GM12801 (cell line): ENCODE data around the gene TRAF6.

ENCODE experiments used
- TF ChIP-seq, protein P1 (sequence below): IDR thresholded peaks from one replicate; pipeline ENCODE4 v1.5.1; 2011; ENCODE audit warnings: control low read depth; ENCODE audit not compliant: insufficient read length; ENCODE audit errors: extremely low read depth

The TRAF6 gene

DNA sequence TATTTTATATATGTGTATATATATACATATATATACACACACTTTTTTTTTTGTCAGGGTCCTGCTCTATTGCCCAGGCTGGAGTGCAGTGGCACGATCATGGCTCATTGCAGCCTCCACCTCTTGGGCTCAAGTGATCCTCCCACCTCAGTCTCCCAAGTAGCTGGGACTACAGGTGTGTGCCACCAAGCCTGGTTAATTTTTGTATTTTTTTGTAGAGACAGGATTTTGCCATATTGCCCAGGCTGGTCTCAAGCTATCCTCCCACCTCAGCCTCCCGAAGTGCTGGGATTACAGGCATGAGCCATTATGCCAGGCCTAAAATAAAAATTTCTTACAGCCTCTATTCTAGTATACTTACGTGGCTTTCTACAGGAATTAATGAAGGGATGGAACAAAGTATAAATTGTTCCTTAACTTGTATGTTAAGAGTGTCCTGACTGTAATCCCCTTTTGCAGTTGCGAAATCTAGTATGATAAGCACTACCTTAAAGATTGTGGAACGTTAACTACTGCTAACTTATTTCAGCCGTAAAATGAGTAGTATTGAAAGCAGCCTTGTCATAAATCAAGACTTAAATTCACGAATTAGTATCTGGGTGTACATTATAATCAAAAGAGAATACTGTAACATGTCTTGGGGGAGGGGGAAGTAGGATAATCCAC, 2.1 kb downstream of the TRAF6 start:
- TF ChIP-seq, protein P1, sequence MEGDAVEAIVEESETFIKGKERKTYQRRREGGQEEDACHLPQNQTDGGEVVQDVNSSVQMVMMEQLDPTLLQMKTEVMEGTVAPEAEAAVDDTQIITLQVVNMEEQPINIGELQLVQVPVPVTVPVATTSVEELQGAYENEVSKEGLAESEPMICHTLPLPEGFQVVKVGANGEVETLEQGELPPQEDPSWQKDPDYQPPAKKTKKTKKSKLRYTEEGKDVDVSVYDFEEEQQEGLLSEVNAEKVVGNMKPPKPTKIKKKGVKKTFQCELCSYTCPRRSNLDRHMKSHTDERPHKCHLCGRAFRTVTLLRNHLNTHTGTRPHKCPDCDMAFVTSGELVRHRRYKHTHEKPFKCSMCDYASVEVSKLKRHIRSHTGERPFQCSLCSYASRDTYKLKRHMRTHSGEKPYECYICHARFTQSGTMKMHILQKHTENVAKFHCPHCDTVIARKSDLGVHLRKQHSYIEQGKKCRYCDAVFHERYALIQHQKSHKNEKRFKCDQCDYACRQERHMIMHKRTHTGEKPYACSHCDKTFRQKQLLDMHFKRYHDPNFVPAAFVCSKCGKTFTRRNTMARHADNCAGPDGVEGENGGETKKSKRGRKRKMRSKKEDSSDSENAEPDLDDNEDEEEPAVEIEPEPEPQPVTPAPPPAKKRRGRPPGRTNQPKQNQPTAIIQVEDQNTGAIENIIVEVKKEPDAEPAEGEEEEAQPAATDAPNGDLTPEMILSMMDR: no peak

DNA sequence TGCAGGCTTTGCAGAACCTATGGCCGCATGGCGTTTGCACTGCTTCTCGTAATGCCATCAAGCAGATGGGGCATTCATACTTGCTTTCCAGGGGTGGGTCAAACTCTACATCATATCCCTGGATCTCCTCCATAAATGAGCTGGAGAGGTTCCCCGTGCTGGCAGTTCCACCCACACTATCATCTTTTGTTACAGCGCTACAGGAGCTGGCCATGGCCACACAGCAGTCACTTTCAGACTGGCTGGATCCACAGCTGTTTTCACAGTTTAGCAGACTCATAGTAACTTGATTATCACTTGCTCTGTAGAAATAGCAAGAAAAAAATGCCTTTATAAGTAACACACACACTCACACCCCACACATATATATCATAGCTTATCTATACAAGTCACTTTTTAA, 8.8 kb downstream of the TRAF6 start:
- TF ChIP-seq, protein P1: no peak

DNA sequence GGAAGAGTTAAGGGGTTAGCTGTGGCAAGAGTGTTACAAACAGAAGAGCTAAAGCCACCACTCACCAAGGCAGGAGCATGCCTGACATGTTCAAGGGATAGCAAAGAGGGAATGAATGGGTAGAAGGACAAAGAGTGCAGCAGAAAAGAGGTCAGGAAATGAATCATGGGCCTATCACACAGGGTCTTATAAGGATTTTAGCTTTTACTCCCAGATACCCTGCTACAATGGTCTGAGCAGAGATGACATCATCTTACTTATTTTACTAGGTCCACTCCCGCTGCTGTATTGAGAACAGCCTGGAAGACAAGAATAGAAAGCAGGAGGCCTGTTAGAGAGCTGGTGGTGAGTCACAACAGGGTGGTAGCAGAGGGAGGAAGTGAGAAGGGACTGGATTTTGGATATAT, 9.8 kb downstream of the TRAF6 start:
- TF ChIP-seq, protein P1: no peak

DNA sequence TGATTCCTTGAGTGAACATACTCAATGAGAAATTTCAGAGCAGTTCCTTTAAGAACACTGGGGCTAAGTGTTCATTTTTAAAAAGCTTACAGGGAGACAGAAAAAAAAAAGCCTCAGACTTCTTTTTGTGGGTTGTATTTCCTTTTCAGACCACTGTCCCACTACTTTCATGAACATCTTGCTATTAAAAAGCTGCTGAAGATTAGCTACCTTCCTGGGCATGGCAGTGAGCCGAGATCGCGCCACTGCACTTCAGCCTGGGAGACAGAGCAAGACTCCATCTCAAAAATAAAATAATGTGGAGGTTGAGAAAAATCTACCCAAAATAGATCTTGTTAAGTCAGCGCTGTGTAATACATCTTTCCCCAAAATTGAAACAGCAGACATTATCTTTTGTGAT, 10.8 kb downstream of the TRAF6 start:
- TF ChIP-seq, protein P1: no peak

DNA sequence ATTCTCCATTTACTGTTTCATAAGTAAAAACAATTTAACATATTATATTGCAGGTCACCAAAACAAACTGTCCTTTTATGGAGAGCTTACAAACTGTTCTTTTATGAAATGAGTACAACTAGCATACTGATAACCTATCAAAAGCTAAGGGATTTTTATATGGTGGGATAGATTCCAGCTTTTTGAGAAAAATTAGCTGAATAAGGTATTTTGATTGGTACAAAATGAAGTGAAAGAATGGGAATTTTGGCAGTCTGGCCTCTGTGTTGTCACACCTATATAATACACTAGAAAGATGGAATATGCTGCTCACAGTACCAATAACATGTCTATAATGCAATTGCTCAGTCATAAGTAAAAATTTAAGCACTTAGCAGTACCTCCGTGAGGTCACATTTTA, 11.4 kb downstream of the TRAF6 start:
- TF ChIP-seq, protein P1: no peak

DNA sequence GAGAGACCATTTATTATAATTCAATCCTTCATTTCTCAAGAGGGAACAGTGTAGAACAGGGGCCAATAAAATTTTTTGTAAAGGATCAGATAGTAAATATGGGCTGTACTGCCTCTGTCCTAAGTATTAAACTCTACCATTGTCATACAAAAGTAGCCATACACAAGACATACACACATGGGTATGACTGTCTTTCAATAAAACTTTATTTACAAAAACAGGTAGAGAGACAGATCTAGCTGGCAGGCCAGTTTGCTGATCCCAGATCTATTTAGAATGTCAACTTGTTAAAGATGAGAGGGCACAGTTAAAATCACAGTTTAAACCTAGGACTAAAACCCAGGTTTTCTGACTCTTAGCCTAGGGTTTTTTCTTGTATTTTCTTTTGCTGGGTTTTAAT, 16.7 kb downstream of the TRAF6 start:
- TF ChIP-seq, protein P1: no peak

DNA sequence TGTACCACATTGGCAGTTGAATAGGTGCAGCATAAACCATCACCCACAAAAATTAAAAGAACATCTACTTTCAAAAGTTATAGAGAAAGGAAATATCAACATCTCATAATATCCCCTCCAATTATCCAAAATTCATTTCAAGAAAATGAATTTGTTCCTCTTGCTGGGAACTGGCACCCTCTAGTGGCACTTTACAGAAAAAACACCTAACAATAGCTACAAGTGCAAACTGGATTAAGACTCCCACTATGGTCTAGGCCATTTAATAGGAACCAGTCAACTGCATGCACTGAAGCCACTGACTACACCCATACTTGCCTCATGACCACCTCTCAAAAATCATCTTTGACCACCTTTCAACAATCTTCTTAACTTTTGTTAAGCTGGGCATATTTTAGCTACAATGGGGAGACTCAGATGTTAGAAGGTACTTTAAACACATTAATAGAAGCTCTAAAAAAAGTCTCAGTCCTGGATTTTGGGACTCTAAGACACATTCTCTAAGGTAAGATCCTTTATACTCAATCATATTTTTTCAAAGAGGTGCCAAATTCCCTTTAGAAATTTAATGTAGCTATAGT, 17.3 kb downstream of the TRAF6 start:
- TF ChIP-seq, protein P1: no peak
